ENCODE measurements around the gene KLK7.
"Not testable (repeated sequence)": the region's sequence is repeated elsewhere in the genome, so short reads cannot be mapped to it uniquely, and the experiment has no call there.

The KLK7 gene

DNA sequence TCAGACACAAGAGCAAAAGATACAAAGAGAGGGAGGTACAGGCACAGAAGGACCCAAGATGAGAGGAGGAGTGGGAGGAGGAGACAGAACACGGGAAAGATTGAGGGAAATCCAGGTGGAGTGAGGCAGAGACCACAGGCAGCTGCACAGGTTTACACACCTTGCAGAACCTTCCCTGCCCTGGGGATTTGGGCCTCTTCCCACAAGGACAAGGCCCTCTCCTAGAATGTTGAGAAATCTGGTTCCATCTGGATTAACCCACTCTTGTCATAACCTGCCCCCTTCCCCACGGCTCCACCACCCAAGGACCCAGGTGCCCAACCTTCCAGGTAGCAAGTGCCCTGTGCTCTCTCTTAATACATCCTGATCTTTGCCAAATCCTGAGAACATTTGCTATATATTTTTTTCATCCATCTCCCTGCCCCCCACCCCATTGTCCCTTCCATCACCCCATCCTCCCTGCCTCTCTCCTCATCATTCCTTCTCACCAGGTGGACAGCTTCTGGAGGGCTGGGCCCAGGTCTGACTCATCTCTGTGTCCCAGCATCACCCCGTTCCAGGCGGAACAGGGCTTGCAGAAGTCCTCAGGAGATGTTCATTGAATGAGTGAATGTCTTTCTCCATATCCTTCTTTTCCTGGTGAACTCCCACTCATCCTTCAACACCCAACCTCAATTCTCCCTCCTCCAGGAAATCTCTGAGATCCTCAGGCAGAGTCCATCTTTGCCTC lies 26.5 kb upstream of the KLK7 start:
- no peak for DNase-seq

DNA sequence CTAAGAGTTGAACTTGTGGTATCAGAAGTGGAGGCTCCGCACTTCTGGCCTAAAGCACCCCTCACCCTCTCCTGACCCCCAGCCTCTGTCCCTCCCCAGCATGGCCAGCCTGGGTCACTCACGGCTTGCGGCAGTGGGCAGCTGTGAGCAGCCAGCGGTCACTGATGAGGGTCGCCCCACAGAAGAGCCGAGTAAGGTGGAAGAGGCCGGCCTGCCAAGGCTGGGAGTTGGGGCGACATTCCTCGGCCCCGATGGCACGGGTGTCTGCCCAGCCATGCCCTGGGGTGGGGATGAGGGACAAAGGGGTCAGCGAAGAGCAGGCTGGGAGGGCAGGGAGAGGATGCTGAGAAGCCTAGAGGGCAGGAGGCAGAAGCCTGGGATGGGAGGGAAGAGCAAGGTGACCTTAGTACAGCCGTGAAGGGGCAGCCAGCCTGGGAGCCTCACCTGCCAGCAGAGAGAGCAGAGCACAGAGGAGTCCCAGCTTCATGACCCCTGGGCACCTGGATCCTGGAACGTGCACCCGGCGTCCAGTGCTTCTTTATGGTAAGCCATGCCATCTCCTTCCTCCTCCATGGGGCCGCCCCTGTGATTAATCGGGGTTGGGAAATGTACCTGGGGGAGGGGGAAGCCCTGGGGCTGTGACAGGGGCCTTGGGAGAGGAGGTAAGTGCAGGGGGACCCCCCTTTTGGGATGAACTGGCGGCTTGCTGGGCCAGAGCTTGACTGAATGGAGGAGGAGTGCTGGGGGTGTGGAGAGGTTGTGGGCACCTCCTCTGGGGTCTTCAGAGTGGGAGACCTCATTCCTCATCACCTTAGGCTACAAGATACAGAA lies 25.6 kb upstream of the KLK7 start:
- no peak for DNase-seq

GRCh38 chr19:51007488-51007887 lies 23.8 kb upstream of the KLK7 start:
- DNase-seq, result no peak

GRCh38 chr19:51006406-51006805 lies 22.7 kb upstream of the KLK7 start:
- no peak for DNase-seq

- no peak for DNase-seq
These were observed 21.5 kb upstream of the KLK7 start for GRCh38 chr19:51005248-51005647.

DNA sequence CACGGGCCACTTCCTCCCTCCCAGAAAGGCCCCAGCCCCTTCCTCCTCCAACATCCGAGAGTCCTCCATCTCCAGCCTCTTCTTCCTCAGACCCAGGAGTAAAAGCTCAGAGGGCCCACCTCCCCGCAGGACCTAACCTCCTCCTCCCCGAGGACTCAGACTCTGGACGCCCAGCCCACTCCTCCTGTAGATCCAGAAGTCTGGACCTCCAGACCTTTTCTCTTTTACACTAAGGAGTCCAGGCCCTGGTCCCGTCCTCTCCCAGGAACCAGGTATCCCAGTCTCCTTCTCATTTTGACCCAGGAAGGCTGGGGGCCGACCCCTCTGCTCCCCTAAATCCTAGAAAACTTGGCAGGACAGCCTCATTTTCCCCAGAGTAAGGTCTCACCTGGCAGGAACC lies 19.6 kb upstream of the KLK7 start:
- DNase-seq, result no peak

DNA sequence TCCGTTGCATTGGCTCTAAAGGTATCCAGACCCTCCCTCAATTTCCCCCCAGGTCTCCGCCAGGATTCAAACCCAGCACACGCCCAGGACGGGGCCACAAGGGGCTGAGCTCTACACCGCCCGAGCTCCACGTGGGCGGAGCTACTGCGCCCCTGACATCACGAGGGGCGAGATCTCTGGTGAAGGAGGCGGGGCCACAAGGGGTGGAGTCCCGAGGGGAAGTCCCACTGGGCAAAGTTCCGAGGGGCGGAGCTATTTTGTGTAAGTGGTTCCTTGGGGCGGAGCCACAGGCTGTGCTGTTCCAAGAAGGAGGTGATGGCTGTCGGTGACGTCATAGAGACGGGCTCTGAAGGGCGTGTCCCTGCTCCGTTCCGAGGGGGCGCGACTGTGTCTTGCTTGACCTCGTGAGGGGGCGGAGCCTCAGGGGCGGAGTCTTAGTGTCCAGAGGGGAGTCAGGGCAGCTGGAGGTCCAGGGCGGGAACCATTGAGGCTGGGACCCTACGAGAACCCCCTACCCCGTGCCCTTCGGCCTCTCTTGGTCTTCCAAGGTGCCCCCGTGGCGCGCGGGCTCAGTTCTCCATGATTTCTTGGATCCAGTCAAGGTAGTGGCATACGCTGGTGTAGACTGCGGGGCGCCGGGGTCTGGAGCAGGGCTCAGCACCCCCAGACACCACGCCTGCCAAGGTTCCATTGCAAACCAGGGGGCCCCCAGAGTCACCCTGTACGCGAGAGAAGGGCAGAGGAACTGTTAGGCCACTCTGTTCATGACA lies 19.0 kb upstream of the KLK7 start:
- no peak for DNase-seq

- no peak for DNase-seq
These were observed 18.4 kb upstream of the KLK7 start for GRCh38 chr19:51002089-51002532.

DNA sequence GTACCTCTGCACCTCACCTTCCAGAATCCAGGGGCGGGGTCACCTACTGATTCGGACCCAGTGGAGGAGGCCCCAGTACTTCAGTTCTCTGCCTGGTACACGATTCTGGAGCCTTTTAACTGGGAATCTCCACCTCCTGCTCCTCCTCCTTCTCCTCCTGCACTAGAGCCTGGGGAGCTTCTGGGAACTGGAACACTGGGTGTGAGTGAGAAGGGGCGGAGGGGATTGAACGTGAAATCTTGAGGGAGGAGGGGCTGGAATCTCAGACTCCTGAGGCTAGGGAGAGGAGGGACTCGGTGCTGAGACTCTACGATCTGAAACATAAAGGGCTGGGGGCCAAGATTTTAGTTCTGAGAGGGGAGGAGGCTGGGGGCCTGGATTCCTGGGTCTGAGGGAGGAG lies 17.8 kb upstream of the KLK7 start, which contains the start of gene KLK8:
Gene KLK8, minus strand, starts transcription at position 90 of the 400 bp plus-strand sequence. CDS start 437 bp downstream, outside the sequence.
- DNase-seq, result no peak

DNA sequence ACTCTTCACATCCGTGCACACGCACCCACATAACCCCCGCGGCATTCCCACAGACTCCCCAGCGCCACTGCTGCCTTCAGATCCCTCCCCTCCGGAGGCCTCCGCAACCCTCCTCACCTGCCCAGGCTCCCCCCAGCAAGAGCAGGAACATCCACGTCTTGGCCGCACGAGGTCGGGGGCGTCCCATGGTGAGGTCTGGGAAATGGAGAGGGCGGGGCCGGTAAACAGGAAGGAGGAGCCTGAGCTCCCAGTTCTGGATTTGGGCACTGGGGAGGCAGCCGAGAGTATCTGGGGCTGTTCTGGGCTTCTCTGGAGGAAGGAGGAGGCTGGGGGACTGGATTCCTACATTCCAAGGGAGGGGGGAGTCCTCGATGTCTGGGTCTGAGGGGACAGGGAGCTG lies 17.3 kb upstream of the KLK7 start:
- DNase-seq, result no peak

- DNase-seq, result no peak
These were observed 16.7 kb upstream of the KLK7 start for GRCh38 chr19:51000426-51000825.

GRCh38 chr19:50998686-50999085 lies 15.0 kb upstream of the KLK7 start:
- no peak for DNase-seq

DNA sequence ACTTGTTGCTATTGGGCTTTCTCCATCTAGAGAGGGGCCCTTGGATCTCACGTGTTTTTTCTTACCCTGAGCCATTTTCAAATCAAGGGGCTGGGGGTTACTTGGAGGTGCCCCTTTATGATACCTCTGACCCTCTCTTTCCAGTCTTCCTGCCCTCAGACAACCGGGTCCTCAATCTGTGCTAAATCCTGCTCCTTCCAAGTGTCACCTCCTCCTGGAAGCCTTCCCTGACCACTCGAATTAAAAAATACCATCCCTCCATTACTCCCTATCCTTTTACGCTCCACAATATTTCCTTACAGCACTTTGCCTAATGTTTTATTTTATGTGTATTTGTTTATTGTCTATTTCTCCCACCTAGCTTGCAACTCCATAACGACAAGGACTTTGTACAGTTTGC lies 14.3 kb upstream of the KLK7 start:
- DNase-seq, result no peak

GRCh38 chr19:50994129-50994528 lies 10.4 kb upstream of the KLK7 start:
- no peak for DNase-seq

DNA sequence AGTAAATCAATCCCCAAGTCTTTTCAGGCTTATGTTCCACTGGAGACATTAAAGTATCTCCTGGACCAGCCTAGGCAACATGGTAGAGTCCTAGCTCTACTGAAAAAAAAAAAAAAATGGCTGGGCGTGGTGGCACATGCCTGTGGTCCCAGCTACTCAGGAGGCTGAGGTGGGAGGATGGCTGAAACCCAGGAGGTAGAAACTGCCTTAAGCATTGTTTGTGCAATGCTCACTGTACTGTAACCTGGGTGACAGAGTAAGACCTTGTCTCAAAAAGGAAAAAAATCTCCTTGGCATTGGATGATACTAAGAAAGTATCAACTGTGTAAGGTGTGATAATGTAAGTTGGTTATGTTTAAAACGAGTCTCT lies 8.9 kb upstream of the KLK7 start:
- DNase-seq, result no peak

DNA sequence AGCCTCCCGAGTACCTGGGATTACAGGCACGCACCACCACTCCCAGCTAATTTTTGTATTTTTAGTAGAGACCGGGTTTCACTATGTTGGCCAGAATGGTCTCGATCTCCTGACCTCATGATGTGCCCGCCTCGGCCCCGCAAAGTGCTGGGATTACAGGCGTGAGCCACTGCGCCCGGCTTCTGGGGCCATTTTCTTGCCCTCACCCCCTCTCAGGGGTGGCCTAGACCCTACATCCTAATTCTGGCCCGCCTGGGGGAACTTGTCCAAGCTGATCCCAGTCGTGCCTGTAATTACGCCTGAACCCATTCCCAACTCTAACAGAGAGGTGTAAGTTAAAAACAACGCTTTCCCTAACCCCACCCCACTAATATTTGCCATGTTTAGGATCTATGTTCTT lies 699 bp upstream of the KLK7 start:
- DNase-seq, result not testable (repeated sequence)

GRCh38 chr19:50982186-50982585 lies 1.5 kb downstream of the KLK7 start:
- DNase-seq, result no peak

DNA sequence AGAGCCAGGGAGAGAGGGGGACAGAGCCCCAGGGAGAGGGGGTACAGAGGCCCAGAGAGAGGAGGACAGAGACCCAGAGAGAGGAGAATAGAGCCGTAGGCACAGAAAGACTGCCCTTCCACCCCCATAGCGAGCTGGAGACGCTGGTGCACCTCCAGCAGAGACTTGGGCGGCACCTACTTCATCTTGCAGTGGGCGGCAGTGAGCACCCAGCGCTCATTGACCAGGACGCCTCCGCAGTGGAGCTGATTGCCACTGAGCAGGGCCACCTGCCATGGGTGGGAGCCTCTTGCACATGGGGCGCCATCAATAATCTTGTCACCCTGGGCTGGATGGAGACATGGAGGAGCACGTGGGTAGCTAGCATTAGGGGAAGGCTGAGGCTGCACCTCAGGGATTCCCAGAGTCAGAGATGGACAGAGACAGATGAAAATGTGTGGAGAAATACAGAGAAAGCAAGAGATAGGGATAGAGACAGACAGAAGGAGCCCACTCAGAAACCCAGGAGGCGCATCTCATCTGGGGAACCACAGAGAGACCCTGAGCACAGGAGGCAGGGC lies 2.0 kb downstream of the KLK7 start:
- DNase-seq, result no peak

GRCh38 chr19:50980208-50980607 lies 3.5 kb downstream of the KLK7 start:
- no peak for DNase-seq

- DNase-seq, result no peak
These were observed 4.0 kb downstream of the KLK7 start for GRCh38 chr19:50979758-50980157.

DNA sequence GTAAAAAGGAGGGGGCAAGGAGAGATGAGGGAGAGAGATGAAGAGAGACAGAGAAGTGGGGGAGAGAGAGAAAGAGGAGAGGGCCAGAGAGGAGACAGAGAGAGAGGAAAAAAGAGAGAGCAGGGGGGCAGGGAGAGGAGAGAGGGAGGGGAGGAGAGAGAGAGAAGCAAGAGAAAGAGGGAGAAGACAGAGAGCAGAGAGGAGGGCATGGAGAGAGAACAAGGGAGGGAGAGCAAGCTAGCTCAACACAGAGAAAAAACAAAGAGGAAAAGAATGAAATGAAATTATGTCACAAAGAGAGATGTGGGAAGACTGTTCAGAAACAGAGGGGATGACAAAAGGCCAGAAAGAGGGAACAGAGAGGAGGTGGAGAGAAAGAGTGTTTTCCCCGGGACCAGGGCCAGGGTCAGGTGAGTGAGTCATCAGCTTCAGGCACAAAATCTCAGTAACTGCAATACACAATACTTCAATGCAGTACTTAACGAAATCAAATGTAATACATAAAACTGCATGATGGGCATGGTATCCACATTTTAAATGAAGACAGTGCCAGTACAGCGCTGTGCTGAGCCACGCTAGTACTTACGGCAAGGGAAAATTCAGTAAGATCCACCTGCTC lies 4.8 kb downstream of the KLK7 start:
- DNase-seq, result no peak

DNA sequence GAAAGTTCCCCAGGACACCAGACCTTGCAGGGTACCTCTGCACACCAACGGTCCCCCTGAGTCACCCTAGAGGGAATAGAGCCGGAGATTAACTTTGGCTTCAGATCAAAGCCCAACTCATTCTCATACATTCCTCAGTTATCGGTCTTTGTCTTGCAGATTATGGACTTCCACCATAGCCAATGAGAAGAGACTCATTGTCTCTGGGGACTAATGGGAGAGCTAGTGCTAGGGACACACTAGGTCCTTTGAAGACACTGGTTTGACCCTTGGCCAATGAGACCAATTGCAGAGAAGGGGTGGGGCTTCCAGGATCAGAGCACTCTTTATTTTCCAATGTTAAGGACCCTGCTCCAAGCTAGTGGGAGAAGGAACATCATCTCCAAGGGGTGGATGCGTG lies 6.1 kb downstream of the KLK7 start:
- no peak for DNase-seq

- no peak for DNase-seq
These were observed 8.0 kb downstream of the KLK7 start for GRCh38 chr19:50975766-50976165.
